NOMO-1 treated with DMSO at 0.1 percent for 48 hours (cell line): ENCODE results near the gene ZNF668.
"Not testable (repeated sequence)": the region's sequence is repeated elsewhere in the genome, so short reads cannot be mapped to it uniquely, and the experiment has no call there.

Experiments used
- DNase-seq: peaks from one replicate; lab custom pipeline; 2025; ENCODE audit not compliant: unreplicated experiment; lab: John Stamatoyannopoulos, UW

The ZNF668 gene

GRCh38 chr16:31016018-31016417, 58.0 kb downstream of the ZNF668 start:
- DNase-seq = no peak

- not testable (repeated sequence) for DNase-seq
Measured at GRCh38 chr16:31013292-31013691, 60.7 kb downstream of the ZNF668 start.

- DNase-seq = not testable (repeated sequence)
Measured at GRCh38 chr16:31011815-31012214, 62.2 kb downstream of the ZNF668 start.
